ENCODE results near the gene BCL7C.

BCL7C gene

GRCh38 chr16:30876867-30877266 lies 17.0 kb downstream of the BCL7C start:
- TF ChIP-seq TCF12 (IDR thresholded peaks at IDR 0.05; ENCODE audit: low read depth), result no peak
- no peak for TF ChIP-seq EP300 (IDR thresholded peaks at IDR 0.05; ENCODE audit: borderline replicate concordance)
- TF ChIP-seq YY1 (IDR thresholded peaks at IDR 0.05; ENCODE audit: low read depth), result no peak
- TF ChIP-seq ZBTB7A (IDR thresholded peaks at IDR 0.05; ENCODE audit: low read depth), result no peak
- TF ChIP-seq EGR1 (IDR thresholded peaks at IDR 0.05), result no peak
- no peak for TF ChIP-seq MAX (IDR thresholded peaks at IDR 0.05)
- TF ChIP-seq NFIC (IDR thresholded peaks at IDR 0.05), result no peak
- TF ChIP-seq CEBPB (IDR thresholded peaks at IDR 0.05), result no peak
- no peak for TF ChIP-seq REST (IDR thresholded peaks at IDR 0.05; ENCODE audit: low read depth)
- no peak for TF ChIP-seq TAF1 (IDR thresholded peaks at IDR 0.05; ENCODE audit: low read depth)
- no peak for TF ChIP-seq USF1 (IDR thresholded peaks at IDR 0.05)
- no peak for TF ChIP-seq FOXM1 (IDR thresholded peaks at IDR 0.05; ENCODE audit: borderline replicate concordance, low read depth)
- no peak for TF ChIP-seq TEAD4 (IDR thresholded peaks at IDR 0.05)
- TF ChIP-seq CREB1 (IDR thresholded peaks at IDR 0.05; ENCODE audit: low read depth), result no peak
- TF ChIP-seq RAD21 (IDR thresholded peaks at IDR 0.05; ENCODE audit: low read depth), result no peak

- TF ChIP-seq TEAD4 (IDR thresholded peaks at IDR 0.05), result no peak
- TF ChIP-seq YY1 (IDR thresholded peaks at IDR 0.05; ENCODE audit: low read depth), result peak; percentile 48; the same call in 1 of the 2 replicates
Observed at GRCh38 chr16:30875871-30876801, 17.7 kb downstream of the BCL7C start.

GRCh38 chr16:30874821-30875717 lies 18.8 kb downstream of the BCL7C start:
- peak; percentile 51; the same call in 1 of the 2 replicates for TF ChIP-seq CREB1 (IDR thresholded peaks at IDR 0.05; ENCODE audit: low read depth)
- peak; percentile 57; the same call in 1 of the 2 replicates for TF ChIP-seq NFIC (IDR thresholded peaks at IDR 0.05)
- TF ChIP-seq TCF12 (IDR thresholded peaks at IDR 0.05; ENCODE audit: low read depth), result peak; percentile 72
- TF ChIP-seq EP300 (IDR thresholded peaks at IDR 0.05; ENCODE audit: borderline replicate concordance), result peak; percentile 44; the same call in 1 of the 2 replicates
- TF ChIP-seq CEBPB (IDR thresholded peaks at IDR 0.05), result peak; percentile 2; the same call in 1 of the 2 replicates
- TF ChIP-seq TEAD4 (IDR thresholded peaks at IDR 0.05), result no peak; the same call in 1 of the 2 replicates
- no peak for TF ChIP-seq RAD21 (IDR thresholded peaks at IDR 0.05; ENCODE audit: low read depth)
- peak; percentile 47; the same call in 1 of the 2 replicates for TF ChIP-seq FOXM1 (IDR thresholded peaks at IDR 0.05; ENCODE audit: borderline replicate concordance, low read depth)
- TF ChIP-seq USF1 (IDR thresholded peaks at IDR 0.05), result peak; percentile 46
- TF ChIP-seq EGR1 (IDR thresholded peaks at IDR 0.05), result peak; percentile 19; the same call in 1 of the 2 replicates
- no peak for TF ChIP-seq ZBTB7A (IDR thresholded peaks at IDR 0.05; ENCODE audit: low read depth)
- TF ChIP-seq REST (IDR thresholded peaks at IDR 0.05; ENCODE audit: low read depth), result no peak
- no peak; the same call in 1 of the 2 replicates for TF ChIP-seq YY1 (IDR thresholded peaks at IDR 0.05; ENCODE audit: low read depth)
- peak; percentile 97 for TF ChIP-seq TAF1 (IDR thresholded peaks at IDR 0.05; ENCODE audit: low read depth)
- TF ChIP-seq MAX (IDR thresholded peaks at IDR 0.05), result peak; percentile 96

- TF ChIP-seq EGR1 (IDR thresholded peaks at IDR 0.05) (no peak), RAD21 (IDR thresholded peaks at IDR 0.05; ENCODE audit: low read depth) (no peak), YY1 (IDR thresholded peaks at IDR 0.05; ENCODE audit: low read depth) (no peak)
Observed at GRCh38 chr16:30874244-30874820, 19.5 kb downstream of the BCL7C start.

- TF ChIP-seq USF1 (IDR thresholded peaks at IDR 0.05), result no peak
- no peak for TF ChIP-seq CREB1 (IDR thresholded peaks at IDR 0.05; ENCODE audit: low read depth)
- TF ChIP-seq MAX (IDR thresholded peaks at IDR 0.05), result no peak
- no peak for TF ChIP-seq FOXM1 (IDR thresholded peaks at IDR 0.05; ENCODE audit: borderline replicate concordance, low read depth)
- TF ChIP-seq NFIC (IDR thresholded peaks at IDR 0.05), result no peak
- TF ChIP-seq ZBTB7A (IDR thresholded peaks at IDR 0.05; ENCODE audit: low read depth), result no peak
Observed at GRCh38 chr16:30870904-30871303, 23.0 kb downstream of the BCL7C start.

Data from Ishikawa (cell line).